A204.1 (cell line): ENCODE measurements around the gene MTG2.
"Not testable (repeated sequence)": the region's sequence is repeated elsewhere in the genome, so short reads cannot be mapped to it uniquely, and the experiment has no call there.

Source experiments
- FAIRE-seq: peaks from 2 replicates; lab custom pipeline; 2012; peaks lifted over from hg19 to GRCh38; lab: Jason Lieb, UNC

The MTG2 gene

DNA sequence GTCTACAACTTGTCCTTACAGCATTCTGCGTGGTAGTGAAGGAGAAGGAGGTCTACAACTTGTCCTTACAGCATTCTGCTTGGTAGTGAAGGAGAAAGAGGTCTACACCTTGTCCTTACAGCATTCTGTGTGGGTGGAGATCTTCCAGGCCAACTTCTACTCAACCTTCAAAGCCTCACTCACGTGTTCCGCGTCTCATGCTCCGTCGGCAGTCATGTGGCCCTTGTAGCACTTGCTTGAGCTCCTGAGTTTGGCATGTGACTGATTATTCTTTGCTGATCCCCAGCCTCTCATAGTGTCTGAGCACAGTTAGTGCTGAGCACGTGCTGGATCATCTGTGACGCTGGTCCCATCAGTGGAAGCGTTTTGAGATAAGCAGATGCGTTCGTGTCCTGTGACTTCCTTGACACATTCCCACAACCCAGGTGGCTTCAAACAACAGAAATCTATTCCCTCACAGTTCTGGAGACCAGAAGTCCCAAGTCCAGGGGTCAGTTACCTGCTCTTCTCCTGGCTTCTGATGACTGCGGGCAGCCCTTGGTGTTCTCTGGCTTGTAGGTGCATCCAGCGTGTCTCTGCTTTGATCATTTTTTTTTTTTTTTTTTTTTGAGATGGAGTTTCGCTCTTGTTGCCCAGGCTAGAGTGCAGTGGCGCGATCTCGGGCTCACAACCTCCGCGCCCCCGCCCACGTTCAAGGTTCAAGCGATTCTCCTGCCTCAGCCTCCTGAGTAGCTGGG, 36.6 kb upstream of the MTG2 start:
- FAIRE-seq = no peak

- no peak for FAIRE-seq
Measured at GRCh38 chr20:62147125-62147524, 35.7 kb upstream of the MTG2 start.

- no peak for FAIRE-seq
Measured at GRCh38 chr20:62147528-62147927, 35.3 kb upstream of the MTG2 start.

- FAIRE-seq = not testable (repeated sequence)
Measured at GRCh38 chr20:62148383-62148782, 34.4 kb upstream of the MTG2 start.

GRCh38 chr20:62148908-62149314, 33.9 kb upstream of the MTG2 start:
- FAIRE-seq = no peak

- FAIRE-seq = no peak
Measured at GRCh38 chr20:62149532-62150309, 33.1 kb upstream of the MTG2 start.

- FAIRE-seq = no peak
Measured at GRCh38 chr20:62150310-62150575, 32.6 kb upstream of the MTG2 start.

DNA sequence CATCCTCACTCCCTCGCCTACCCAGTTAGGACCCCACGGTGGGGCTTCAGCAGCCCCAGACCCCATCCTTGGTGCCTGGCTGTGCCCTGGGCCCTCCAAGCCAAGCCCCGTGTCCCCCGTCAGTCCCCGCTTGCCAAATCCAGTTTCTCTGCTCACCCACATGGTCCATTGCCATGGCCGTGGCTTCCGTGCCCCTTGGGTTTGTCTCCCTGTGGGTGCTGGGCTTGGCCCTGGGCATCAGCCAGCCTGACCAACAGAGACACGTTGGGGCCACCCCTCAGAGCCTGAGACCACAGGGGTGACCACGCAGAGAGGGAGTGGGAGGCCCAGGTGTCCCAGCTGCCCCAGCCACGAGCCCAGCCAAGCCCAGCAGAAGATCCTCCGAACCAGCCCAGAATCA, 31.6 kb upstream of the MTG2 start:
- no peak for FAIRE-seq

- FAIRE-seq = no peak
Measured at GRCh38 chr20:62151835-62152364, 30.9 kb upstream of the MTG2 start.

- no peak for FAIRE-seq
Measured at GRCh38 chr20:62155428-62156253, 27.2 kb upstream of the MTG2 start.

DNA sequence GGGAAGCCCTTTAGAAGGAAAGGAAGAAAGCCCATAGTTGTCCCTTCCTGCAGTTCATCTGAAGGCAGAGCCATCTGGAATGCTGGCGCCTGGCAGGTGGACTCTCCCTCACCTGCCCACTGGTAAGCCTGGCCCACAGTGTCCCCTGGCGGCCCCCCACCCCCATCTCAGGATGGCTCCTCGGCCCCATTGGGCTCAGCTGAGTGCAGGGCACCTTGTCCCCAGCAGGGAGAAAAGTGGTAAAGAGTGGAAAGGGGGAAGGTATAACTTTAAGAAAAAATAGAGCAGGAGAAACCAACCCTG, 26.6 kb upstream of the MTG2 start:
- FAIRE-seq = no peak

GRCh38 chr20:62156592-62157386, 26.0 kb upstream of the MTG2 start:
- no peak for FAIRE-seq

DNA sequence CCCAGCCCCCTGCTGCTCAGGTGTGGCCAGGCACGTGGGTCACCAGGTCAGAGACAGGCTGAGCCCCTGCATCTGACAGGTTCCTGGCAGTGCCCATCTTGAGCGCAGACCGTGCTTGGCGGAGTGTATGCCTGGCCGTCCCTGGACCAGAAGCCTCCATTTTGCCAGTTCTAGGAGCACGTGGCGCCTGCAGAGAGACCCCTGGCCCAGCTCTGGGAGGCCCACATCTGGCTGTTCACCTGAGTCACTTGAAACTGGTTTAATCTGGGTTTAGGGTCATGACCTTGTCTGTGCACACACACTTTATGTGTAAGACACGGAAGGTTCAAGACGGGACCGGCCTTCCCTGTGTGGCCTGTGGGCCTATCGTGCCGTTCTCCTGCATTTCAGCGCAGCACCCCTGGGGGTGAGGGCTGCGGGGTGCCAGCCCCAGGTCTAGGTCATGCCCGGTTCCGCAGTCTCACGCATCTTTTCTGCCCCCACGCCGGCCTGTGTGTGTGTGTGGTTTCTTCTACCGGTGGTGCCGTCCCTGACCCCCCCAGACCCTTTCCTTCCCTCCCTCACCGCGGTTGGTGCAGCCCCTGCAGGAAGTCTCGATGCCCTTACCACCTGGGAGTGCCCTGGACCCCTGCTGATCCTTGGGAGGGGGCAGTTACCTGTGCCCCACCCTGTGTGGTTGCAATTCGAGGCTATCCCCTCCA, 25.3 kb upstream of the MTG2 start:
- no peak for FAIRE-seq

DNA sequence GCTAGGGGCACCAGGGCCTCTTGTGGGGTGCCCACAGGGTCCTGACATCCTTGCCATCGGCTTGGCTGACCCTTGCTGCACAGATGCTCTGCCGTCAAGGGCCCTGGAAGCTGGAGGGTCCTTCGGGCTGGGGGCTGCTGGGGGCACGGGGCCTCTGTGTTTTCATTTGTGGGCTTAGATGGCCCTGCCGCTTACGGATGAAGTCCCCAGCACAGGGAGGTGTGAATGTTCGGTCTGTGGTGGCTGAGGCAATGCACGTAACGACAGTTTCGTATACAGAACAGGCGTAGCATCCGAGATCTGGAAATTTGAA, 24.8 kb upstream of the MTG2 start:
- no peak for FAIRE-seq

DNA sequence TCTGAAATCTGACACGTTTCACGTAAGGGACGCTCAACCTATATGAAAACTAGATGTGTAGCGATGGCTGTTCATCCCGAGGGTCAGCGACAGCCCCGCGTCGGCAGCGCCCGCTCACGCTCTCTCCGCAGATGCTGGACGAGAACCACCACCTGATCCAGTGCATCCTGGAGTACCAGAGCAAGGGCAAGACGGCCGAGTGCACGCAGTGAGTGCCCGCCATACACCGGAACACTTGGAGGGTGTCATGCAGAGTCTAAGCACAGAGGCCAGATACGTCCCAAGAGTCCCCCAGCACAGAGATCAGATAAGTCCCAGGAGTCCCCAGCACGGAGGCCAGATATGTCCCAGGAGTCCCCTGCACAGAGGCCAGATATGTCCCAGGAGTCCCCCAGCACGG, 24.3 kb upstream of the MTG2 start:
- no peak for FAIRE-seq

DNA sequence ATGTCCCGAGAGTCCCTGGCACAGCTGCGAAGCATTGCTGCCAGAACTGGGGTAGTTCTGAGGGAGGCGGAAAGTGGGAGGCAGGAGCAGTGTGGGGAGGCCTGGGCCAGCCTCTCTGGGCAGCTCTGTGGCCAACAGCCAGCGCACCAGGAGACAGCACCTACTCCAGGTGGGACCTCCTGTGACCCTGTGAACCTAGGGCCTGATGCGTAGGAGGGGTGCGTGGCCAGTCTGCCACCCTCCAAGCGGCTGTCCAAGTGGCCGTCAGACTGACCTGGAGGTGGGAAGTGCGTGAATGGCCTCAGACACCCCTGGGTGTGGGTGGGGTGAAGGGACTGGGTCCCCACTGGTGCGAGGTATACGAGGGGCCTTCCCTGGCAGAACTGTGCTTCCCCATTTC, 23.8 kb upstream of the MTG2 start:
- FAIRE-seq = no peak

GRCh38 chr20:62159839-62160238, 23.0 kb upstream of the MTG2 start:
- no peak for FAIRE-seq

GRCh38 chr20:62160253-62160652, 22.6 kb upstream of the MTG2 start:
- no peak for FAIRE-seq

GRCh38 chr20:62160876-62161275, 22.0 kb upstream of the MTG2 start:
- no peak for FAIRE-seq

- no peak for FAIRE-seq
Measured at GRCh38 chr20:62161347-62161746, 21.5 kb upstream of the MTG2 start.

DNA sequence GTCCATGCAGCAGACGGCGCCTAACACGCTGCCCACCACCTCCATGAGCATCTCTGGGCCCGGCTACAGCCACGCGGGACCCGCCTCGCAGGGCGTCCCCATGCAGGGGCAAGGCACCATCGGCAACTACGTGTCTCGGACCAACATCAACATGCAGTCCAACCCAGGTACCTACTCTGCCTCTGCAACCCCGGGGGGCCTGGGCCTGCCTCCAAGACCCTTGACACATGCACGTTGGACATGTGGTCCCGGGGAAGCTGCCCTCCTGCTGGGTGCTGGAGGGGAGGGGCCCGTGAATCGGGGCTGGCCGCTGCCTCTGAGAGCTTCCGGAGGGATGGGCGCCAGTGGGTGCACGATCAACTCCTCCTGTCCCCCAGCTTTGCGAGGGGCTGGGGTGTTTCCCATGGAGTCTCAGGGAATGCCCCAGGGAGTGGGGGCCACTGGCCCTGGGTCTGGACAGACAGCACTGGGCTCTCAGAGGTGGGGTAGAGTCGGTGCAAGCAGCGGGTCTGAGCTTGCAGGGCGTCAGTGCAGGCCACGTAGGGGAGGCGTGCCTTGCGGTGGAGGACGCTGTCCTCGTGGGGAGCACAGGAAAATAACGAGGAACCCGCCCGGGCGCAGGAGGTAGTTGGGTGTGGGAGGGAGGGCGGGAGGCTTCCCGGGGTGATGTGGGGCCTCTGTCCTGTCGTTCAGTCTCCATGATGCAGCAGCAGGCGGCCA, 19.9 kb upstream of the MTG2 start:
- FAIRE-seq = no peak
